ENCODE data around the gene CAB39.

Gene CAB39

DNA sequence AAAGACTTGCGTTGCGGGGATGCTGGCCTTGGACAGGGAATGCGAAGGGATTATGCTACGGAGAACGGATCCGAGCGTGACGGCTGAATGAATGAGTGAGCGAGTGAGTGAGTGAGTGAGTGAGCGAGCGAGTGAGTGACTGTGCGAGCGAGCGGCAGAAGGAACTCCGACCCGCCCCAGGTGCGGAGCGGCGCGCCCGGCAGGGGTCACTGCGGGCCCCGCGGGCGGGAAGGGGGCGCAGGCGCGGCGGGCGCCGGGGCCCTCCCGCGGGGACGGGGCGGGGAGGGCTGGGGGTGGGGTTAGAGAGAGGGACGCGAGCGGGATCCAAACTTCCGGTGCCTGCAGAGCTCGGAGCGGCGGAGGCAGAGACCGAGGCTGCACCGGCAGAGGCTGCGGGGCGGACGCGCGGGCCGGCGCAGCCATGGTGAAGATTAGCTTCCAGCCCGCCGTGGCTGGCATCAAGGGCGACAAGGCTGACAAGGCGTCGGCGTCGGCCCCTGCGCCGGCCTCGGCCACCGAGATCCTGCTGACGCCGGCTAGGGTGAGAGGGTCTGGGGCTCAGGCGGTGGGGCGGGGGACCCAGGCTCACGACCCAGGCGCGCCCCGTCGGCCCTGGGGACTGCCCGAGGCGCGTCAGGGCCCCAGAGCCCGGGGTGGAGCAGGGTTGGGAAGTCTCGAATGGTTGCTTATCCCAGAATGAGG lies 152.1 kb downstream of the CAB39 start, which contains the start of gene ITM2C:
Gene ITM2C, plus strand, starts transcription at position 338 of the 702 bp plus-strand sequence. Its CDS starts 84 bp downstream, at position 422.
- DNase-seq: peak; percentile 91

DNA sequence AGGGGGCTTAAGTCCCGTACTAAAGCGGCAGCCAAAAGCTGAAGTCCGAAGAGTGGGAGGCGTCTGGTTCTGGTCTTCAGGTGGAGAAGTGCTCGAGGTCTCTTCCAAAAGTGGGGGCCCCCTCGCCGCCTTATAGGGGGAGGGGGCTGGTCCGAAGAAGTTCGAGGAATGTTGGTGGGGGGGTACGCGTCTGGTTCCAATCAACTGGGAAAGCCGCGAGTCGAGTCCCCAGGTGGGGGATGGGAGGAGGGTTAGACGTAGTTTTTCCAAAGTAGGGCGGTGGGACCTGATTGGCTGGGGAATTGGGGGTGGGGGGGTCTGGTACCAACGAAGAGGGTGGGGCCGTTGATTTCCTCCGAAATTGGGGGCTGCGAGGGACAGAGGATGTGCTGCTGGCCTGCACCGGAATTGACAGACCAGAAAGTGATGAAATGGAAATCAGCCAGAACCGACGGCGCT lies 152.7 kb downstream of the CAB39 start:
- no peak for DNase-seq

DNA sequence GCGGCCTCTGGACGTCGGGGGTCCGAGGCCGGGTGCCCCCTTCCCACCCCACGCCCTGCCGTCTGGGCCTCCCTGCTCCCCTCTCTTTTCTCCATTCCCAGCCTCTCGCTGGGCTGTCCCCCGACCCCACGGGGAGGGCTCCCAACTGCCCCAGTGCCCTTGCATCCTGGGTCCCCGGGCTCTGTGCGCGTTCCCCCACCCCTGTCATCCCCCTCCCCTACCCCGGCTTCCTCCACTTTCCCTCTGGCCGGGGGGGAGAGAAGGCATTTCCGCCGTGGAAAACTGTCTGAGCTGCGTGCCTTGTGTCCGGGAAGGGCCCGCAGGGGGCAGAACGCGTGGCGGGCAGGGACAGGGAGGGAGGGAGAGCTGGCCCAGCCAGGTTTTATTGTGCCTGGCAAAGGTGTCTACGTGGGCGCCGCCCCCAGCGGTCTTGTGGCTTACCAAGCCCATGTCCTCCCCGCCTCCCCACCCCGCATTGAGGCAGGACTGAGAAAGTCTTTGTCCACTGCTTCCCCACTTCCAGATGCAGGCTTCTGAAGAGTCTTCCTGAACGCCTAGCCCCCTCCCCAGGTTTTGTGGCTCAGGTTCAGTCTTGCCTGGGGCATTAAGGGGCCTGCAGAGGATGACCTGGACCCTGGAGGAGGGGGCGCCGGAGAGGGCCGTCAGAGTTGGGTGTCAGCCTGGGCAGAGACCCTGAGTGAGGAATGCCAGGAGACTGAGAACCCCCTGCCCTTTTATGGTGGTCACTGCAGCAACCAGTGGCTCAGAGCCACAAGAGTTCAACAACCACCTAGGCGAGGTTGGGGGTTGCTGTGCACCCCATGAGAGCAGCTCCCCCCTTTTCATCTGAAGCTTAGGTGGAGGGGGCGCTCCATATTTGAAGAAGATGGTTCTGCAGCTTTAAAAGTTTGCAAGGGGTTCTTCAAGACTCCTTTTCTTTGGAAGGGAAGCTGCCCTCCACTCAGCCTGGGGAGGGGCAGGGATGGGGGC lies 153.4 kb downstream of the CAB39 start:
- DNase-seq: peak; percentile 76

DNA sequence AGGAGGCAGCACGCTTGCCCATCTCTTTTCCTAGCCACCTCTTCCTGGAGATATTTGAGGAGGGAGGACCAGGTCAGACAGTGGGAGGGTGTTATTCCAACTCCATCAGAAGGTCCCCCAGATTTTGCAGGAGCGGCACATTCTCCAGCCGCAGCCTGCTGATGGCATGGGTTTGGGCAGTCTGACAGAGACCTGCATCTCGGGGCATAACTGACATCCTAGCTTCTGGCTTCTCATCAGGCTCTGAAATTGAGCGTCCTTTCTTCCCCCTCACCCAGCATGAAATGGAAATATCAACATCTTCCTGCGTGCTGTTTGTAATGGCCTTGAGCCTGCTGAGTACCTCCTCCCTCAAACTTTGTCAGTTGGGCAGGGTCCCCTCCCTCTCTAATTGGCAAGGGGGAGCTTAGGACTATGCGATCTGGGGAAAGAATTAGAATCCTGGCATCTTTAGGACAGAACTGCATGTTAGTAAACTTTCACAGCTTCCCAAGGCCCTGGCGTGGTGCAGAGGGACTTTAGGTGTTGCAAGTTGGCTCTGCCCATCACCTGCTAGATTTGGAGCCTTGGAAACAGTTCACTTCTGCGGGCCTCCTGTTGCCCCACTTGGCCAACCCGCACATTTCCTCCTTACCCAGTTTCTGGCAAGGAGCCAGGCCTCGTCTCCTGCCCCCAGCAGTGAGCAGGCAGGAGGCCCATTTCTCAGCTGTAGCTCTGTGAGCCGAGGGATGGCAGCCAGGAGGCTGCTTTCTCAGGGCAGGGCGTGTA lies 154.3 kb downstream of the CAB39 start:
- DNase-seq: peak; percentile 84

DNA sequence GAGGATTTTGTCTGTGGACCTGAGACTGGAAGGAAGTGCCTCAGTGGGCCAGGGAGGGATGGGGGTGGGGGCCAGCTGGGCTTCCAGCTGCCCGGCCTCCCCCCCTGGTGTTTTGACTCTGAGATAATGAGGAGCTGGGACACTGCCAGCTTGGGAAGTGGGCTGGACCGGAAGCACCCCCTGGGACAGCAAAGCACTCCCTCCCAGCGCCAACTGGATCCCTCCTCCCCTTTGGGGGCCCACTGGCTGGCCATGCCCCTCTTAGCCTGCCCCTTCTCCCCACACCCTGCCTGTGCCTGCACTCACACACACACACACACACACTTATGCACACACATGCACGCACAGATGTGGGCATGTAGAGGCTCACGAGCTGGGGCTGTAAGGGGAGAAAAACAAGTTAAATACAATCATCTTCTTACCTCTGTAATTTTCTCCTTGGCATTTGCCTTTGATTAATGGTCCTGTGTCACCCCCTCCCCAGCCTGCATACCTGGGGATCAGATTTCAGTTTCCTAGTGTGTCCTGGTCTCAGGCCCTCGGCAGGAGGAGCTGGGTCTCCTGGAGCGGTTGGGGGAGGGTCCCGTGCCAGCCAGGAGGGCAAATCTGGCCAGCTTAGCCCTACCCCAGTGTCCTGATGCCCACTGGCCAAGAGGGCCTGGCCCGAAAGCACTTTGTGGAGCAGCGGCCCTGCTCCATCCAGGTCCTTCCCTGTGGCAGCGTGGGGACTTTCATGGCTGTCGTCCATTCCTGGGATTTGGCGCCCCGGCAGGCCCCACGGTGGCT lies 155.7 kb downstream of the CAB39 start:
- DNase-seq: peak; percentile 57

DNA sequence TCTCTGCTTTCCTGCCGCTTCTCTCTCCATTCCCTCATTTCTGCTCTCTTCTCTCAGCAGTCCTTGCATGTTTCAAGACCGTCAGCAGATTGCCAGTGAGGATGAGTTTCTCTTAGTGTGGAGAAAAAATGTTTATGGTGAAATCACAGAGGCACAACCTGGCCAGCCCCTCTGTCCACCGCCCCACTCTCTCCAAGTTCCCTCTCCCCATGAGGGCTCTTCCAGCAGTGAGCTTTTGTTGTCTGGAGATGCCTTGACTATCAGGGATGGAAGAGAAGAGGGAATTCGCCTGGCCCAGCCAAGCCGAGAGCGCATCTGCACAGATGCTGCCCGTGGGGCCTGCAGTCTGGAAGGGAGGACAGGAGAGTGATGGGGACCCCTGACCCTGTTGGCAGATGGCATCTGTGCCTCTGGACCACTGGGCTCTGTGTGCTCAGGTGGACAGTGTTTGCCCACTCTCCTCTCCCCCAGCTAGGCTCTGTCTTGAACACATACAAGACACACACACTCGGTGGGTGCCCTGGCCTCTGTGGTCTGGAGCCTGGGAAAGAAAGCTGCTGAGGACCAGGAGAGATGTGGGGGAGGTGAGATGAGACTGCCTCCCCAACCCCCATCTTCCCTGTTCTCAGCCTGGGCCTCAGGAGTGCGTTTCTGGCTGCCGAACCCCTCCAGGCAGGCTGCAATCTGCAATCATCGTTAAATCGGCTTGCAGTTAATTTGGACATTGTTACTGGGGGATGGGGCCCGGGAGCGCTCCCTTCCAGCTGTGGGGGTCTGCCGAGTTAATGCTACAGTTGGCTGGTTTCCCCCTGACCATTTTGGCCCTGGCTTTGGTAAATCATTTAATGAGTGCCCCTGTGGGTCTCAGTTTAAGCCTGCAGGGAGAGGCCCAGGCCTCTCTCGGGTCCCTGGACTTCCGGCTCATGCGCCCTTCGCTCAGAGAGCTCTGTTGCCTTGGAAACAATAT lies 156.6 kb downstream of the CAB39 start:
- DNase-seq: peak; percentile 46

DNA sequence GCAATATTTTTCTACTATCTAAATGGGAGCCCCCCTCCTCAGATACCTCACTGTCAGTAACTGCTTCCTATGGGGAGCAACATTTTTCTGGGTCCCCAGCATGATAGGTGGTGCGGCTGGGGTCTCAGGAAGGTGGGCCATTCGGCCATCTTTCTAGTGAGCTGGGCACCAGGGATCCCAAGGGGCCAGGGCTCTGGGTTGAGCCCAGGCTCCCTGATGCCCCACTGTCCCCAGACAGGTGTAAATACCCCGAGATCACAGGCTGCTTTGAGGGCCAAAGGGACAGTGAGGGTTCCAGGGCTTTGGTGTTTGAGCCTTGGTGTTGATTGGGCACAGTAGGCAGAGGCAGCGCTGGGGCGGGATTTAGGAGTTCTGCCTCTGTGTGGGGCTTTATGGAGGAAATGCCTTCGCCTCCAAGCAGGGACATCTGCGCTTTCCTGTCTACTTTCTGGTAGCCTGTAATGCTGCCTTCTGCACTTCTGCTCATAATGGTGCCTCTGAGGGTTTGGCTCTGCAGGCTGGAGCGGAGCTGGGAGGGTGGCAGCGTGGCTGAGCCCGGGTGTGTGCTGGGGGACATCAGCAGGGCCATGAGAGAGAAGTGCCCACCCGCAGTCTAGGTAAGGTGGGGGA lies 157.4 kb downstream of the CAB39 start:
- DNase-seq: peak; percentile 58
